Measurements from ENCODE around the gene BAIAP2. TPM values are rescaled to one million over a fixed set of nuclear protein-coding genes. Genes with fewer than 3 reads are reported as not detected.

BAIAP2 gene
- polyA plus RNA-seq, 2 of the 4 experiments (the other 2 are of a cell fraction) = 7.1 to 27.5 TPM

DNA sequence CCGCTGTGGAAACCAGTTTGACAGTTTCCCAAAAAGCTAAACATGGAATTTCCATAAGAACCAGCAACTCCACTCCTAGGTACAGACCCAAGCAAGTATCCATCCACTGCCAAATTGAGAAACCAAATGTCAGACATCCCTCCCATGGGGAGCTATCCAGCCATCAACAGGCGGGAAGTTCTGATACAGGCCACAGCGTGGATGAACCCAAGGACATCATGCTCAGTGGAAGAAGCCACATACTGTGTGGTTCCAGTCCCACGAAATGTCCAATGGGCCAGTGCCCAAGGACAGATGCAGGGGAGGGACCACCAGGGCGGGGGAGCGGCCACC, 12.6 kb upstream of the BAIAP2 start:
- ChIA-PET POLR2A (no interaction called here), CTCF (interaction anchor here (0.7 to 37.9 kb wide), 13 partner anchors 9 to 211 kb away, joined by 3 to 880 read pairs (median 4); no protein-coding TSS in a partner anchor)
- H3K4me3 ChIP-seq = no peak overlapping the region
- H3K4me2 ChIP-seq = no peak overlapping the region
- ATAC-seq = no peak
- DNase-seq (ENCODE audit: low read depth in 1 of 2, low spot score in 1 of 2) = no peak
- FAIRE-seq = no peak
- 0 out of 3 replicates have a peak, but pooled peaks cover 3% of the 10 kb centered on the region for H3K9me3 ChIP-seq
- 76% methylated on average over 4 of the region's 6 CpGs for WGBS (ENCODE audit: missing lambda C conversion rate)
- no peak for TF ChIP-seq CBX8 (IDR thresholded peaks at IDR 0.05)
- TF ChIP-seq NR3C1 (IDR thresholded peaks at IDR 0.05) = no peak
- no peak for TF ChIP-seq NFE2L2 (conservative IDR thresholded peaks at IDR 0.05; ENCODE audit: low read length)
- no peak for TF ChIP-seq SREBF2 (IDR thresholded peaks at IDR 0.05)
- TF ChIP-seq, protein P1, sequence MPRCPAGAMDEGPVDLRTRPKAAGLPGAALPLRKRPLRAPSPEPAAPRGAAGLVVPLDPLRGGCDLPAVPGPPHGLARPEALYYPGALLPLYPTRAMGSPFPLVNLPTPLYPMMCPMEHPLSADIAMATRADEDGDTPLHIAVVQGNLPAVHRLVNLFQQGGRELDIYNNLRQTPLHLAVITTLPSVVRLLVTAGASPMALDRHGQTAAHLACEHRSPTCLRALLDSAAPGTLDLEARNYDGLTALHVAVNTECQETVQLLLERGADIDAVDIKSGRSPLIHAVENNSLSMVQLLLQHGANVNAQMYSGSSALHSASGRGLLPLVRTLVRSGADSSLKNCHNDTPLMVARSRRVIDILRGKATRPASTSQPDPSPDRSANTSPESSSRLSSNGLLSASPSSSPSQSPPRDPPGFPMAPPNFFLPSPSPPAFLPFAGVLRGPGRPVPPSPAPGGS (IDR thresholded peaks at IDR 0.05) = no peak
- no peak for TF ChIP-seq ZFP36 (IDR thresholded peaks at IDR 0.05; ENCODE audit: borderline replicate concordance, partially characterized antibody)
- no peak for TF ChIP-seq JUNB (IDR thresholded peaks at IDR 0.05)
- TF ChIP-seq KDM5A (IDR thresholded peaks at IDR 0.05) = no peak
- TF ChIP-seq HOXB5 (CRISPR knock-in tag; IDR thresholded peaks at IDR 0.05) = no peak
- TF ChIP-seq, protein P2, sequence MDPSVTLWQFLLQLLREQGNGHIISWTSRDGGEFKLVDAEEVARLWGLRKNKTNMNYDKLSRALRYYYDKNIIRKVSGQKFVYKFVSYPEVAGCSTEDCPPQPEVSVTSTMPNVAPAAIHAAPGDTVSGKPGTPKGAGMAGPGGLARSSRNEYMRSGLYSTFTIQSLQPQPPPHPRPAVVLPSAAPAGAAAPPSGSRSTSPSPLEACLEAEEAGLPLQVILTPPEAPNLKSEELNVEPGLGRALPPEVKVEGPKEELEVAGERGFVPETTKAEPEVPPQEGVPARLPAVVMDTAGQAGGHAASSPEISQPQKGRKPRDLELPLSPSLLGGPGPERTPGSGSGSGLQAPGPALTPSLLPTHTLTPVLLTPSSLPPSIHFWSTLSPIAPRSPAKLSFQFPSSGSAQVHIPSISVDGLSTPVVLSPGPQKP (IDR thresholded peaks at IDR 0.05; ENCODE audit: low read depth, low read length) = no peak
- no peak for TF ChIP-seq RNF2 (IDR thresholded peaks at IDR 0.05; ENCODE audit: borderline replicate concordance, low read depth)
- TF ChIP-seq, protein P3, sequence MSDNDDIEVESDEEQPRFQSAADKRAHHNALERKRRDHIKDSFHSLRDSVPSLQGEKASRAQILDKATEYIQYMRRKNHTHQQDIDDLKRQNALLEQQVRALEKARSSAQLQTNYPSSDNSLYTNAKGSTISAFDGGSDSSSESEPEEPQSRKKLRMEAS (IDR thresholded peaks at IDR 0.05) = no peak
- no peak for TF ChIP-seq MYC (IDR thresholded peaks at IDR 0.05; ENCODE audit: borderline replicate concordance, low read length)
- no peak for TF ChIP-seq CHD2 (IDR thresholded peaks at IDR 0.05; ENCODE audit: low read length, partially characterized antibody)
- TF ChIP-seq SMC3 (IDR thresholded peaks at IDR 0.05) = no peak
- no peak for TF ChIP-seq FOSL2 (IDR thresholded peaks at IDR 0.05)
- TF ChIP-seq FOSL2 (CRISPR knock-in tag; IDR thresholded peaks at IDR 0.05) = no peak
- no peak for TF ChIP-seq JUN (IDR thresholded peaks at IDR 0.05)
- TF ChIP-seq GATA3 (IDR thresholded peaks at IDR 0.05; ENCODE audit: borderline replicate concordance) = no peak
- 0 out of 3 replicates have a peak, but pooled peaks cover 7% of the 10 kb centered on the region for H3K4me1 ChIP-seq
- H3K27ac ChIP-seq = no peak overlapping the region

DNA sequence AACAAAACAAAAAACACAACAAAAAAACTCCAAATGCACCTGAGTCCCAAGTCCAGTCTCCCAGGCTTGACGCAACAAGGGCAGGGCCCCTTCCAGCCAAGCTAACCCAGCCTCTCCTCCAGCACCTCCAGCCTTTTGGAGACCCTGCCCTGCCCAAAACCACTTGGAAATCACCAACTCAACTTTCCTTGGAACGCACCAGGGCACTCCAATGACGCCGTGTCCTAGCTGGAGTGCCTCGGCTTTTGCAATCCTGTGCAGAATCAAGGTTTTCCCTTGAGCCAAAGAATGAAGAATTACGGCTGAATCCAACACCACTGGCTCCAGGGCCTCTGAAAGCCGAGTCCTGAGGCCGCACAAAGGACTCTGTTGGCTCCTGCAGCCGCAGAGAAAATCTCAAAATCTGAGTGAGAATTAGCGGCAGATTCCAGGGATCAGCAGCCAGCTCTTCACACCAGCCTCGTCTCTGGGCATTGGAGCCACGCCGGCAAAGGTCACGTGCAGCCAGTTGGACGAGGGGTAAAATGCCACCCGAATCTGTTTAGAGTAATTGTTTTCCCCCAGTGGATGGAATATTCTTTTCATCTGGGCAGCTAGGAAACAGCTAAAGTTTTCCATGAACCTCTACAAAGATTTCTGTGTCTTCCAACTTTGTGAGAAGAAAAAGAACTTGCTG, 9.7 kb upstream of the BAIAP2 start:
- H3K4me1 ChIP-seq = 0 out of 3 replicates have a peak, but pooled peaks cover 7% of the 10 kb centered on the region
- ATAC-seq (no peak), FAIRE-seq (no peak), DNase-seq (ENCODE audit: low read depth in 1 of 2, low spot score in 1 of 2) (no peak)
- ChIA-PET POLR2A (no interaction called here), CTCF (interaction anchor here (0.6 to 37.9 kb wide), 16 partner anchors 8 to 1017 kb away, joined by 3 to 880 read pairs (median 4); no protein-coding TSS in a partner anchor)
- TF ChIP-seq MAZ (IDR thresholded peaks at IDR 0.05; ENCODE audit: borderline replicate concordance, low read depth, low read length) (no peak), ZSCAN20 (CRISPR knock-in tag; IDR thresholded peaks at IDR 0.05) (no peak), RNF2 (IDR thresholded peaks at IDR 0.05; ENCODE audit: borderline replicate concordance, low read depth) (no peak), CHD2 (IDR thresholded peaks at IDR 0.05; ENCODE audit: low read length, partially characterized antibody) (no peak), HOXB13 (CRISPR knock-in tag; IDR thresholded peaks at IDR 0.05; ENCODE audit: low read depth) (no peak), SMC3 (IDR thresholded peaks at IDR 0.05) (no peak), HEYL (CRISPR knock-in tag; IDR thresholded peaks at IDR 0.05) (no peak), FOSB (CRISPR knock-in tag; IDR thresholded peaks at IDR 0.05) (no peak), NPAS2 (CRISPR knock-in tag; IDR thresholded peaks at IDR 0.05; ENCODE audit: borderline replicate concordance) (no peak), POLR2AphosphoS2 (conservative IDR thresholded peaks at IDR 0.05; ENCODE audit: low read length) (no peak), FOSL2 (IDR thresholded peaks at IDR 0.05) (no peak), FOSL2 (CRISPR knock-in tag; IDR thresholded peaks at IDR 0.05) (no peak), CBX2 (IDR thresholded peaks at IDR 0.05; ENCODE audit: borderline replicate concordance, low read depth) (no peak), HOXB5 (CRISPR knock-in tag; IDR thresholded peaks at IDR 0.05) (no peak)
- TF ChIP-seq, protein P4, sequence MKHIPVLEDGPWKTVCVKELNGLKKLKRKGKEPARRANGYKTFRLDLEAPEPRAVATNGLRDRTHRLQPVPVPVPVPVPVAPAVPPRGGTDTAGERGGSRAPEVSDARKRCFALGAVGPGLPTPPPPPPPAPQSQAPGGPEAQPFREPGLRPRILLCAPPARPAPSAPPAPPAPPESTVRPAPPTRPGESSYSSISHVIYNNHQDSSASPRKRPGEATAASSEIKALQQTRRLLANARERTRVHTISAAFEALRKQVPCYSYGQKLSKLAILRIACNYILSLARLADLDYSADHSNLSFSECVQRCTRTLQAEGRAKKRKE (CRISPR knock-in tag; IDR thresholded peaks at IDR 0.05; ENCODE audit: low read depth) = no peak
- TF ChIP-seq, protein P5, sequence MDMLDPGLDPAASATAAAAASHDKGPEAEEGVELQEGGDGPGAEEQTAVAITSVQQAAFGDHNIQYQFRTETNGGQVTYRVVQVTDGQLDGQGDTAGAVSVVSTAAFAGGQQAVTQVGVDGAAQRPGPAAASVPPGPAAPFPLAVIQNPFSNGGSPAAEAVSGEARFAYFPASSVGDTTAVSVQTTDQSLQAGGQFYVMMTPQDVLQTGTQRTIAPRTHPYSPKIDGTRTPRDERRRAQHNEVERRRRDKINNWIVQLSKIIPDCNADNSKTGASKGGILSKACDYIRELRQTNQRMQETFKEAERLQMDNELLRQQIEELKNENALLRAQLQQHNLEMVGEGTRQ (IDR thresholded peaks at IDR 0.05) = no peak
- TF ChIP-seq, protein P6, sequence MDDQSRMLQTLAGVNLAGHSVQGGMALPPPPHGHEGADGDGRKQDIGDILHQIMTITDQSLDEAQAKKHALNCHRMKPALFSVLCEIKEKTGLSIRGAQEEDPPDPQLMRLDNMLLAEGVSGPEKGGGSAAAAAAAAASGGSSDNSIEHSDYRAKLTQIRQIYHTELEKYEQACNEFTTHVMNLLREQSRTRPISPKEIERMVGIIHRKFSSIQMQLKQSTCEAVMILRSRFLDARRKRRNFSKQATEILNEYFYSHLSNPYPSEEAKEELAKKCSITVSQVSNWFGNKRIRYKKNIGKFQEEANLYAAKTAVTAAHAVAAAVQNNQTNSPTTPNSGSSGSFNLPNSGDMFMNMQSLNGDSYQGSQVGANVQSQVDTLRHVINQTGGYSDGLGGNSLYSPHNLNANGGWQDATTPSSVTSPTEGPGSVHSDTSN (IDR thresholded peaks at IDR 0.05) = no peak
- no peak overlapping the region for H3K4me3 ChIP-seq
- WGBS (ENCODE audit: missing lambda C conversion rate) = 64% methylated on average over 16 of the region's 16 CpGs
- H3K9me3 ChIP-seq = 0 out of 3 replicates have a peak, but pooled peaks cover 3% of the 10 kb centered on the region
- H3K4me2 ChIP-seq = no peak overlapping the region
- H3K27ac ChIP-seq = no peak overlapping the region

Data from A549 (cell line).